ENCODE measurements around the gene PRMT1. TPM values are rescaled to one million over a fixed set of nuclear protein-coding genes. Genes with fewer than 3 reads are reported as not detected.

Gene PRMT1
- total RNA-seq, 4 donors from 2014 or later: 150 to 250 (median 170) TPM

DNA sequence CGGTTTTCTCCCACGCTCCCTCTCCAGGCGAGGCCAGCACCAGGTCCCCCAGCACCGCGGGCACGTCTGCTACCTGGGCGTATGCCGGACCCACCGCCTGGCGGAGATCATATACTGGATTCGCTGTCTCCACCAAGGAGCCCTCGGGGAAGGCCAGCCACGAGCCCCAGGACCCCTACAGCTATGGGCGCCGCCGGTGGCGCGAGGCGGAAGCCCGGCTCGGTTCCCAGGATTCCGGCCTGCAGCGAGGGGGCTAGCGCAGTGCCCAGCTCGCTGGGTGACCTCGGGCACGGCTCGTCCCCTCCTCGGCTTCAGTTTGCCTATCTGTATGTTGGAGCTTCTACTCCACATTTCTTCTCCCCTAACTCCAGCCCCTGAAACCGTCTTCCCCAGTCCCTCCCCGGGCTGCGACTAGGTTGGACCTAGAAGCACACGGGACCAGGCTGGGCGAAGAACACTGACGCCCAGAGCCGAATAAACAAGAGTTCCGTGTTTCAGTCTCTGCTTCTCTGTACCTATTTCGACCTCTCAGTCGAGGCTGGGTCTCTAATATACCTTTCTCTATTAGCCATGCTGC is 13.1 kb downstream of the PRMT1 start:
- TF ChIP-seq, protein P1, sequence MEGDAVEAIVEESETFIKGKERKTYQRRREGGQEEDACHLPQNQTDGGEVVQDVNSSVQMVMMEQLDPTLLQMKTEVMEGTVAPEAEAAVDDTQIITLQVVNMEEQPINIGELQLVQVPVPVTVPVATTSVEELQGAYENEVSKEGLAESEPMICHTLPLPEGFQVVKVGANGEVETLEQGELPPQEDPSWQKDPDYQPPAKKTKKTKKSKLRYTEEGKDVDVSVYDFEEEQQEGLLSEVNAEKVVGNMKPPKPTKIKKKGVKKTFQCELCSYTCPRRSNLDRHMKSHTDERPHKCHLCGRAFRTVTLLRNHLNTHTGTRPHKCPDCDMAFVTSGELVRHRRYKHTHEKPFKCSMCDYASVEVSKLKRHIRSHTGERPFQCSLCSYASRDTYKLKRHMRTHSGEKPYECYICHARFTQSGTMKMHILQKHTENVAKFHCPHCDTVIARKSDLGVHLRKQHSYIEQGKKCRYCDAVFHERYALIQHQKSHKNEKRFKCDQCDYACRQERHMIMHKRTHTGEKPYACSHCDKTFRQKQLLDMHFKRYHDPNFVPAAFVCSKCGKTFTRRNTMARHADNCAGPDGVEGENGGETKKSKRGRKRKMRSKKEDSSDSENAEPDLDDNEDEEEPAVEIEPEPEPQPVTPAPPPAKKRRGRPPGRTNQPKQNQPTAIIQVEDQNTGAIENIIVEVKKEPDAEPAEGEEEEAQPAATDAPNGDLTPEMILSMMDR (IDR thresholded peaks at IDR 0.05): no peak
- DNase-seq (ENCODE audit: low spot score): no peak
- peak; percentile 1 for ATAC-seq (ENCODE audit: low FRiP score)

DNA sequence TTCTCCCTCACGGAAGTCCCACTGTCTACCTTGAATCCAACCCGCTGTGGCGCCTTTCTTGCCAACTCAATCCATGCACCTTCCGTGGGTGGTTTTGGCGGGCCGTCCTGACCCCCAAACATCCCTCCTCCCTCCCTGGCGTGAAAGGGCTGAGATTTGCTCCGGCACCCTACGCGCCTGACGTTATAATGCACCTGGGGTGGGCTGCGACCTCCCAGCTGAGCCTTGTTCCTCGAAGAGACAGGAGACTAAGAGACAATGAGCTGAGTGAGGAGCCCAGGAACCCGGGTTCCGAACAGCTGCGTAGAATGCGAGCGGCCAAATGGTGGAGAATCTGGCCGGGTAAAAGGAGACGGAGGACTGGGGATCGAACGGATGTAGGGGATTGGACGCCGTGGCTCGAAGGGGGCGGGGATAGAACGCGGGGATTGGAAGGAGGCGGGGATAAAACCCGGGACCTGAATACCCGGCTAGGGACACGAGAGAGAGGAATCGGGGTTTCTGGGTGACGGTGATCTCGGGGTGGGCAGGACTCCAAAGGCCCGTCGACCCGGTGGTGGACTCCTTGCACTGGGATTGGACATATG is 13.7 kb downstream of the PRMT1 start, which contains the start of gene CPT1C:
CPT1C (plus strand) TSS at position 461 of the 587 bp plus-strand sequence. CDS start 1,137 bp downstream, outside the sequence.
- TF ChIP-seq, protein P1 (IDR thresholded peaks at IDR 0.05): no peak
- DNase-seq (ENCODE audit: low spot score): no peak
- ATAC-seq (ENCODE audit: low FRiP score): peak; percentile 73

DNA sequence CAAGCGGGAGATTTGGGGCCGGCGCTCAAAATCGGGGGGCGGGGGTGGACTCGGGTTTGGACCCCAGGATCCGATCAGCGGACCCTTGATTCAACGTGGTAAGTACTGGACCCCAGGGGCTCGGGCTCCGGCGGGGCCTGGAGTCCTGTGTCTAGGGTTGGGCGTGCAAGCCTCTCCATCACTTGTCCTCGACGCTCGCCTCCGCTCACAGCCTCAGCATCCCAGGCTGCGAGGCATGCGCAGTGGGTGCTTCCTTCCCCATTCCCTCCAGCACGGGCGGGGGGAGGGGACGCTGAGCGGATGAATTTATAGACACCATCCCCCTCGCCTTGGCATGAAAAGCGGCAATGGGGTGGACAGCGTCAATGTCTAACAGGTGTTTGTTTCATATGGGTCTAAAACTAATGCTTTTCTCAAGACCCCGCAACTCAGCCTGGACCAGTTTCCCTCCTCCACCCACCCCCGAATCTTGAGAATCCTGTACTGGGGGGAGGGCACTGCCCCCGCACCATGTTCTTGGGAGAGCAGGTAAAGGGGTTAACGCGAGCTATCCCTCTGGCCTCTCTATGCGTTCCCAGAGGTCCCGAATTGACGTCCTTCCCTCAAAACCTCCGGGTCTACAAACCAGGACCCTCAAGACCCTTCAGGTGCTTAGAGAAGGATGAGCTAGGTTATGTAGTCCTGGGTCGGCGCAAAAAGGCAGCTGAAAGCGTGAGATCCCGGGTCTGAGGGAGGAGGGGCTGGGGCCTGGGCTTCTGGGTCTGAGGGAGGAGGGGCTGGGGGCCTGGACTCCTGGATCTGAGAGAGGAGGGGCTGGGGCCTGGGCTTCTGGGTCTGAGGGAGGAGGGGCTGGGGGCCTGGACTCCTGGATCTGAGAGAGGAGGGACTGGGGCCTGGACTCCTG is 14.4 kb downstream of the PRMT1 start:
- ATAC-seq (ENCODE audit: low FRiP score) (no peak), DNase-seq (ENCODE audit: low spot score) (no peak)
- TF ChIP-seq, protein P1 (IDR thresholded peaks at IDR 0.05): no peak

DNA sequence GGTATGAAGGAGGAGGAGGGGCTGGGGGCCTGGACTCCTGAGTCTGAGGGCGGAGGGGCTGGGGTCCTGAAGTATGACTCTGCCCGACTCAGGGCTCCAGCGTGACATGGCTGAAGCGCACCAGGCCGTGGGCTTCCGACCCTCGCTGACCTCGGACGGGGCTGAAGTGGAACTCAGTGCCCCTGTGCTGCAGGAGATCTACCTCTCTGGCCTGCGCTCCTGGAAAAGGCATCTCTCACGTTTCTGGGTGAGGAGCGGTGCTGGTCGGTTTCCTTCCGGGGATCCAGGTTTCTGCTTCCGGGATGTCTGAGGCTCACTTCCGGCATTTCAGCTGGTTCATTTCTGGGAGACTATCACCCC is 15.1 kb downstream of the PRMT1 start:
- TF ChIP-seq, protein P1 (IDR thresholded peaks at IDR 0.05): no peak
- ATAC-seq (ENCODE audit: low FRiP score) (no peak), DNase-seq (ENCODE audit: low spot score) (no peak)

DNA sequence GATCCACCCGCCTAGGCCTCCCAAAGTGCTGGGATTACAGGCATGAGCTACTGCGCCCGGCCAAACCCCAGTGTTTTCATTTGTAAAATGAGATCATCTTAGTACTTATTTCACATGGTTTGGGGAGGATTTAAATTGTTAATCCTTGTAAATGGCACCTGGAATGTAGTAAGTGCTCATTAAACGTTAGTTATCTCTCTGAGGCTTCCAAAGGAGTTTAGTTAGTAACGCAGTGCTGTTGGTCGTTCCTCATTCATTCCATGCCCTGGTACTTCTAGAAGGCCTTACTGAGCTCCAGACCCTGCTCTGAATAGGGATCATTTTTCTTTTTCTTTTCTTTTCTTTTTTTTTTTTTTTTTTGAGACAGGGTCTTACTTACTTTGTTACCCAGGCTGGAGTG is 19.0 kb downstream of the PRMT1 start:
- TF ChIP-seq, protein P1 (IDR thresholded peaks at IDR 0.05): no peak
- no peak for ATAC-seq (ENCODE audit: low FRiP score)
- DNase-seq (ENCODE audit: low spot score): no peak

DNA sequence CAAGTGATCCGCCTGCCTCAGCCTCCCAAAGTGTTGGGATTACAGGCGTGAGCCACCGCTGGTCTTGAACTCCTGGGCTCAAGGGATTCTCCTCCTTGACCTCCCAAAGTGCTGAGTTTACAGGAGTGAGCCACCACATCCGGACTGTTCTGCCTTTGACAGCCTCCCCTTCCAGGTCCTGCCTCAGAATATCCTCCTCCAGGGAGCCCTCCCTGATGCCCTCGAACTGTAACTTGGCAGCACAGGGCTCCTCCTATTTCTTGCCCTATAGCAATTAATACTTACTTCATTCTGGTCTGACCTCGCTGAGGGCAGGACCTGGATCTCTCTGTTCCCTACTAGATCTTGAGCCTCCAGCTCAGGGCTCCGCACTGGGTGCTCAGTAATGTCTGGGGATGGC is 19.8 kb downstream of the PRMT1 start:
- ATAC-seq (ENCODE audit: low FRiP score) (no peak), DNase-seq (ENCODE audit: low spot score) (no peak)
- TF ChIP-seq, protein P1 (IDR thresholded peaks at IDR 0.05): no peak
